Esophagus squamous epithelium (tissue), 5 donors: ENCODE measurements around the gene CDH8. TPM values are rescaled to one million over a fixed set of nuclear protein-coding genes. Genes with fewer than 3 reads are reported as not detected.

ENCODE experiments used
- DNase-seq: peaks from one replicate; lab custom pipeline; 2025; lab: John Stamatoyannopoulos, UW
- H3K27ac ChIP-seq, 4 donors: fragments of 200-600 bp; sonication (generic); one replicate each; pipeline ENCODE4 v1.5.1; 2016 to 2019; ENCODE audit warnings: mild to moderate bottlenecking in 1 of 4
- H3K27me3 ChIP-seq, 4 donors: fragments of 200-600 bp; sonication (generic); 1 replicate in 3 of 4; 2 replicates in 1 of 4; pipeline versions ENCODE4 v1.5.1 to v1.6.0; 2017 to 2021; ENCODE audit warnings: antibody characterized with exemption in 1 of 4
- H3K36me3 ChIP-seq, 3 donors: fragments of 200-600 bp; sonication (generic); one replicate each; pipeline ENCODE4 v1.5.1; 2016 to 2019
- H3K4me1 ChIP-seq, 3 donors: fragments of 200-600 bp; sonication (generic); one replicate each; pipeline ENCODE4 v1.5.1; 2017 to 2019
- H3K4me3 ChIP-seq, 4 donors: fragments of 200-600 bp; sonication (generic); 1 replicate in 3 of 4; 2 replicates in 1 of 4; pipeline ENCODE4 v1.5.1; 2016 to 2019; ENCODE audit warnings: mild to moderate bottlenecking in 2 of 4, moderate library complexity in 1 of 4
- H3K9me3 ChIP-seq, 3 donors: fragments of 200-600 bp; sonication (generic); one replicate each; pipeline ENCODE4 v1.5.1; 2016 to 2019
- POLR2A ChIP-seq, 4 donors: fragments of 450-650 bp; IDR thresholded peaks; one replicate each; pipeline ENCODE4 v1.6.1; 2017; ENCODE audit warnings: antibody characterized with exemption in 4 of 4, mild to moderate bottlenecking in 4 of 4, moderate library complexity in 3 of 4
- WGBS, 2 donors: methylation state at CpG; one replicate each; pipeline ENCODE4 v1.1.5; 2018; 5-methylcytosine and 5-hydroxymethylcytosine counted together
- intact Hi-C: fragments of 100-400 bp; cut with DNase I; formaldehyde crosslinking; loops from one replicate; pipeline ENCODE4 v1.15.0; 2022
- total RNA-seq, 4 donors: library from RNA; depleted of rRNA; stranded (reverse); fragments of >200 nt; gene quantifications; one replicate each; pipeline ENCODE4 v1.1.0, GENCODE V29; 2016
- TF ChIP-seq, protein P1 (sequence below), 6 experiments: fragments of 450-650 bp in 4 of 6; fragments of 200-600 bp in 2 of 6; sonication (generic) in 2 of 6; IDR thresholded peaks; one replicate each; pipeline ENCODE4 v1.5.1; 2016 to 2019; ENCODE audit warnings: antibody characterized with exemption in 6 of 6, mild to moderate bottlenecking in 4 of 6, moderate library complexity in 4 of 6
- donor health status: DM: yes; HTN: yes; CAD: no.

CDH8 gene
- total RNA-seq, 4 donors from 2014 or later = 0.27 to 1.8 (median 0.81) TPM

DNA sequence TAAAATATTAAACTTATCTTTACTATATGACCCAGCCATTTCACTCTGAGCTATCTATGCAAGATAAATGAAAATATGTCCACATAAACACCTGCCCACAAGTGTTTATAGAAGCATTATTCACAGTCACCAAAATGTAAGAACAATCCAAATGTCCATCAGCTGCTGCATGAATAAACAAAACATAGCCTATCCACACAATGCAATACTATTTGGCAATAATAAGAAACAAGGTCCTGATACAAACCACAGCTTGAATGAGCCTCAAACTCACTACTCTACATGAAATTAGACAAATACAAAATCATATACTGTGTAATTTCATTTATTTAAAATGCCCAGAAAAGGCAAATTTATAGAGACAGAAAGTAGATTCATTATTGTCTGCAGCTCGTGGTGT, 355.1 kb downstream of the CDH8 start:
- 8 to 33% methylated on average over 1 of the region's 1 CpG for WGBS, 2 donors
- no peak for TF ChIP-seq POLR2A (IDR thresholded peaks at IDR 0.05)
- TF ChIP-seq, protein P1, sequence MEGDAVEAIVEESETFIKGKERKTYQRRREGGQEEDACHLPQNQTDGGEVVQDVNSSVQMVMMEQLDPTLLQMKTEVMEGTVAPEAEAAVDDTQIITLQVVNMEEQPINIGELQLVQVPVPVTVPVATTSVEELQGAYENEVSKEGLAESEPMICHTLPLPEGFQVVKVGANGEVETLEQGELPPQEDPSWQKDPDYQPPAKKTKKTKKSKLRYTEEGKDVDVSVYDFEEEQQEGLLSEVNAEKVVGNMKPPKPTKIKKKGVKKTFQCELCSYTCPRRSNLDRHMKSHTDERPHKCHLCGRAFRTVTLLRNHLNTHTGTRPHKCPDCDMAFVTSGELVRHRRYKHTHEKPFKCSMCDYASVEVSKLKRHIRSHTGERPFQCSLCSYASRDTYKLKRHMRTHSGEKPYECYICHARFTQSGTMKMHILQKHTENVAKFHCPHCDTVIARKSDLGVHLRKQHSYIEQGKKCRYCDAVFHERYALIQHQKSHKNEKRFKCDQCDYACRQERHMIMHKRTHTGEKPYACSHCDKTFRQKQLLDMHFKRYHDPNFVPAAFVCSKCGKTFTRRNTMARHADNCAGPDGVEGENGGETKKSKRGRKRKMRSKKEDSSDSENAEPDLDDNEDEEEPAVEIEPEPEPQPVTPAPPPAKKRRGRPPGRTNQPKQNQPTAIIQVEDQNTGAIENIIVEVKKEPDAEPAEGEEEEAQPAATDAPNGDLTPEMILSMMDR (IDR thresholded peaks at IDR 0.05) = no peak
- no peak overlapping the region for H3K4me3 ChIP-seq
- no peaks in the 10 kb centered on the region for H3K27me3 ChIP-seq
- H3K27ac ChIP-seq = no peak overlapping the region
- no peaks in the 10 kb centered on the region for H3K4me1 ChIP-seq
- DNase-seq = no peak
- no peaks in the 10 kb centered on the region for H3K9me3 ChIP-seq
- intact Hi-C loops = no loop called here
- no peaks in the 10 kb centered on the region for H3K36me3 ChIP-seq

DNA sequence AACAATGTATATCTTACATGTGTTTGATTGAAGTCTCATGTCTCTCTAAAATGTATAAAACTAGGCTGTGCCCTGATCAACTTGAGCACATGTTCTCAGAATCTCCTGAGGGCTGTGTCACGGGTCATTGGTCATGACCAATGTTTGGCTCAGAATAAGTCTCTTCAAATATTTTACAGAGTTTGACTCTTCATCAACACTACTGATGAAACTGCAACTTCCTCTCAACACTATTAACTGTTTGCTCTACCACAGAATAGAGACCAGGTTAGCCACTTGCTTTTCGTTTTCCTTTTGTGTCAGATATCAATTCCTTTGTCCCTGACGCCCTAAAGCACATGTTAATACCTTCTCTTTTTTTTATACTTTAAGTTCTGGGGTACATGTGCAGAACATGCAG, 358.1 kb downstream of the CDH8 start:
- Histone ChIP-seq H3K27me3 (no peaks in the 10 kb centered on the region), H3K4me1 (no peaks in the 10 kb centered on the region), H3K36me3 (no peaks in the 10 kb centered on the region), H3K9me3 (no peaks in the 10 kb centered on the region), H3K4me3 (no peak overlapping the region), H3K27ac (no peak overlapping the region)
- intact Hi-C loops = no loop called here
- 57 to 66% methylated on average over 3 of the region's 3 CpGs for WGBS, 2 donors
- DNase-seq = no peak
- TF ChIP-seq, protein P1 (IDR thresholded peaks at IDR 0.05) = no peak
- TF ChIP-seq POLR2A (IDR thresholded peaks at IDR 0.05) = no peak

DNA sequence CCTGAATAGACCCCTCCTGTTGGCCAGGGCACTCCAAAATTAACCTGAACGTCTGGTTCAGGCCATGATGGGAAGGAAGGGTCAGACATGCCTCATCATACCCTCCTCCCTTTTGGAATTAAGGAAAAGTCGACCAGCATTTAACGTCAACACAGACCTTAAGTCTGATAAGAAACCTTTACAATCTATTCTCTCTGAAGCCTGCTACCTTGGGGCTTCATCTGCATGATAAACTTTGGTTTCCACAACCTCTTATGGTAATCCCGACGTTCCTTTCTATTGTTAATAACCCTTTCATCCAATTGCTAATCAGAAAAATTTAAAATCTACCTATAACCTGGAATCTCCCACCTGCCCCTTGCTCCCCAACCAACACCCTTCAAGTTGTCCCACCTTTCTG, 358.5 kb downstream of the CDH8 start:
- Histone ChIP-seq H3K9me3 (no peaks in the 10 kb centered on the region), H3K27me3 (no peaks in the 10 kb centered on the region), H3K4me3 (no peak overlapping the region), H3K27ac (no peak overlapping the region), H3K36me3 (no peaks in the 10 kb centered on the region), H3K4me1 (no peaks in the 10 kb centered on the region)
- TF ChIP-seq POLR2A (IDR thresholded peaks at IDR 0.05) = no peak
- TF ChIP-seq, protein P1 (IDR thresholded peaks at IDR 0.05) = no peak
- 38 to 40% methylated on average over 5 of the region's 5 CpGs for WGBS, 2 donors
- no peak for DNase-seq
- intact Hi-C loops = no loop called here

DNA sequence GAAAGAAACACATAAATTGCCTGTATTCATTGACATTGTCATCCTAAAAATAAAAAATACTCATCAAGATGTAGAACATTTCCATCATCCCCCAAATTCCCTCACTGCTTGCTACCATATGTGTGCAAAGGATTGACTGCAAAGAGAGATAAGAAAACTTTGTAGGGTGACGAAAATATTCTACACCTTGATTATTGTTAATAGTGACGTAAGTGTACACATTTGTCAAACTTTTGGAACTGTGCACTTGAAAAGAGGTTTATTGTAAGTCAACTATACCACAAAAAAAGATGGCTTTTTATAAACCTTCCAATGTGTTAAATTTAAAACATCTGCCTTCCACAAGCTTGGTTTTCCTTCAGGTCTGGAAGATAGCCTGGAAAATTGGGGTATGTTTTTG, 359.5 kb downstream of the CDH8 start:
- TF ChIP-seq, protein P1 (IDR thresholded peaks at IDR 0.05) = no peak
- TF ChIP-seq POLR2A (IDR thresholded peaks at IDR 0.05) = no peak
- DNase-seq = no peak
- no peaks in the 10 kb centered on the region for H3K4me1 ChIP-seq
- intact Hi-C loops = no loop called here
- no peak overlapping the region for H3K27ac ChIP-seq
- H3K36me3 ChIP-seq = no peaks in the 10 kb centered on the region
- WGBS, 2 donors = 70 to 72% methylated on average over 2 of the region's 2 CpGs
- no peak overlapping the region for H3K4me3 ChIP-seq
- H3K27me3 ChIP-seq = no peaks in the 10 kb centered on the region
- no peaks in the 10 kb centered on the region for H3K9me3 ChIP-seq

DNA sequence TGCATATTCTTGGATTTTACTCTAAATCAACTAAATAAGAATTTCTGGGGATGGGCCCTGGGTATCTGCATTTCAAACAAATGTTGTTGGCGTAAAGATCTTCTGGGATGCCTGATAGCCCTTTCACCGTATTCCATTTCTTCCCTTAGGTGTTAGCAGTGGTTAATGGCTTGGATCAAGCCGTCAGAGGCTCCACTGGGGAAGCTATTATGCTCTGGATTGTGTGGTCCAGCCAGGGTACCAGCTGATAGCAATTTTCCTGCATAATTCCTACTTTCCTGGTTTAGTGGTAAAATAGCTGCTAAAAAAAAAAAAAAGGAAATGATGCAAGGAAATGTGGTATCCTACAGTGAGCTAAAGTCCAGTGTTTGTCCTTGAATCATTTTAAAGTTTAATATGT, 365.1 kb downstream of the CDH8 start:
- Histone ChIP-seq H3K9me3 (no peaks in the 10 kb centered on the region), H3K27ac (no peak overlapping the region), H3K4me3 (no peak overlapping the region), H3K27me3 (no peaks in the 10 kb centered on the region), H3K4me1 (no peaks in the 10 kb centered on the region), H3K36me3 (no peaks in the 10 kb centered on the region)
- WGBS, 2 donors = 59 to 61% methylated on average over 3 of the region's 3 CpGs
- no peak for DNase-seq
- intact Hi-C loops = no loop called here
- TF ChIP-seq, protein P1 (IDR thresholded peaks at IDR 0.05) = no peak
- no peak for TF ChIP-seq POLR2A (IDR thresholded peaks at IDR 0.05)
